Cerebellar nuclear complex (tissue), 1 donor: ENCODE data around the gene MAST4.

Source experiments
- DNase-seq, 2 experiments: peaks; one replicate each; lab custom pipeline; 2025; lab: John Stamatoyannopoulos, UW

The MAST4 gene

DNA sequence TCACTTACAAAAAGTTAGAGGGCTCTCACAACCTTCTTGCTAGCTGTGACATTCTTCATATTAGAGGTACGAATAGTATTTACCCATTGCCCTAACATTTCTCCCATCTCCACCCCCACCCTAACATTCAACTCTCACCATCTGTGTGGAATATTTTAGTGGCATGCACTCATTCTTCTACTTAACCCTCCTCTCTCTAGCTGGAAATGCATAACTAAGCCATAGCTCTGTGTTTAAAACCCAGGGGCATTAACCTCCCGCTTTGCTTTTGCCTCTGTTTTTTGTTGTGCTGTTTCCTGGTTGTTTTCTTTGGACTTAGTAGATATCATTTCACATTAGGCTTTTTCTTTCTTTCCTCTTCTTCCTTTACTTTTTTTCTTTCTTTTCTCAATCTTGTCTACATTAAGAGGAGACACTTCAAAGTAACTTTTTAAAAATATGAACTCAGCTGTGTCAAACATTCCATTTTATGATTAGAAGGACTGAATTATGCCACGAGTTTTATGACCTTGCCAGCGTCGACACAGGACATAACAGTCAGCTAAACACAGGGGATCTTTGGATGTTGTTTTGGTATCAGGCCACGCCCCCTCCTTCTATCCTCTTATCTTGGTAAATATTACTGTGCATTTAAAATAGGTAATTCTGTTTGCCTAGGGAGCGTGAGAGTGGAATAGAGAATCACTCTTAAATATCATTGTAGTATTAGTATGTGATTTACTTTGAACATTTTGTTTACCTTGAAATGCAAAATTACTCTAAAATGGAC is 364.4 kb downstream of the MAST4 start:
- no peak for DNase-seq

DNA sequence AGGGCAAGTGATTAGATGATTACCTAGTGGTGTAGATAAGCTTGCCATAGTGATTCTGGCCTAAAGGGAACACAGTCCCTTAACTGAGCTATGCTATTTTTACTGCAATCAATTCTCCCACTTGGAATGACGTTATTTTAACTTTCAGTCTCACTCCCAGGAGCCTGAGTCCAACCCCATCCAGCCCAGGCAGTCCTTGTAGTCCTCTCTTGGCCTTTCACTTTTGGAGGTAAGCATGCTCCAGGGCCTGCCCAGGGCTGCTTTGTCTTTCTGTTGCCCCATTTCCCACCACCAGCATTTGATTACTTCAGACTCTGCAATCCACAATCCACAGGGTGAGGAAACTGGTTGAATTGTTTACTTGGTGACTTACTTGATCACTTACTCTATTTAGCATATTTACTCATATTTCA is 367.4 kb downstream of the MAST4 start:
- no peak for DNase-seq

DNA sequence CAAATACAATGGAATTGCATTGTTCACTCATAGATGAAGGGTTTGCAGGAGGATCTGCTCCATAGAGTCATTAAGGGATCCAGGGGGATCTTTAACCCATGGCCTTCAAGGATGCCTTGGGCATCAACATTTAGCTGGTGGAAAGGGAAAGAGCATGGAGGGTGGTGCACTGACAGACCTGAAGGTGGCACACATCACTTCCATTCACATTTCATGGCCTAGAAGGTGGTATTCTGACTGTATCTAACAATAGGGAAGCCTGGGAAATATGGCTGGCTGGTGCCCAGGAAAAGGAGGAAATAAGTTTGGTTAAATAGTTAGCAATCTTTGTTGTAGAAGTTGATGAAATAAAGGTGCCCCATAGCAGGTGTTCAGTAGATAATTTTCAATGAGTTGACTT is 370.2 kb downstream of the MAST4 start:
- DNase-seq: no peak

DNA sequence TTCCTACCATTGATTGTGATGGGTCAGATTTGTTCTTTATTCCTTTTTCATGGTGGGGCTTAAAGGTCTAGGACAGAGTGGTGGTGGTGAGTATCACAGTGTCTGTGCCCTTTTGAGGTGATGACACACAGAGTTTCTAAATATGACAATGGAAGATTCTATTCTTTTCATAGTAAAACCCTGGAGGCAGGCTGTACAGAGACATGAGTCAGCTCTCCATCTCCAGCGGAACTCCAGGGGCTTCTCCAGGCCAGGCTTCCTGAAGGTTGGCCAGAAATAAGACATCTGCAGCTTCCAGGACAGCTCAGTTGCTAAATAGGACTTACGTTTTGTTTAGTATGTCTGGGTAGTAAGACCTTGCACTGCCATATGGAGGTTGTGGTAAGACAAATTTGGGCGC is 370.9 kb downstream of the MAST4 start:
- DNase-seq: no peak

DNA sequence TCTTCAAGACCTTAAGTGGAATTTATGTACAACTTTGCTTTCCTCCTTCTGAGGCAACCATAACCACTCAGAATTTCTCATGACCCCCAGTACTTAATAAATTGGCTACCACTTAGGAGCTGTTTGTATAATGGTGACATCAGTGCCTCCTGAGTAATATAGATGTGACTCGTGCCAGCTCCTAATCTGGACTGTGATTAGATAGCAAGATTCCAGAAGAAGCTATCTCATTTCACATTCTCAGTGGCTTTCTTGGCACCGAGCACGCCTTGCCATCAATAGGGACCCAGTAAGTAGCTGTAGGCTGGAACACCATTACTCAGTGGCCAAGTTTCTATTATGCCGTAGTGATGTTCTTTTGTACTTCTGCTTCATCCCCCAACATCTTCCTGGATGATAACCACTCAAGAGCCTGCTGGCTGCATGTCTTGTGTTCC is 371.7 kb downstream of the MAST4 start:
- no peak for DNase-seq

DNA sequence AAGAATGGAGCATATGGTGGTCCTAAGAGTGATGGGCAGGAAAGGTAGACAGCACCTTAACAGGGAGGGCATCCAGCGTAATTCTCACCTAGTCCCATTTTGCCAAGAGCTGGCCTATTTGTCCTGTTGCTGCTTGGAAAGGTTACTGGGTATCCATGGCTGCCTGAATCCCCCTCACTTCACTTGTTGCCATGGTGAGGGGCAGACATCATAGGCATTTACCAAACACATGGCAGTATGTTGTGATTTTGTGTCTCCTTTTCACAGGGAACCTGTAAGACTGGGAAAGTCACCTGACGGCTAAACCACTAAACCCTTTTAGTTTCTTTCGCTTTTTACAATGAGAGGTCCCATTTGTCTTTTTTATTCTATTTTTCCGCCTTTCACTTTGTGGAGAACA is 373.3 kb downstream of the MAST4 start:
- no peak for DNase-seq

DNA sequence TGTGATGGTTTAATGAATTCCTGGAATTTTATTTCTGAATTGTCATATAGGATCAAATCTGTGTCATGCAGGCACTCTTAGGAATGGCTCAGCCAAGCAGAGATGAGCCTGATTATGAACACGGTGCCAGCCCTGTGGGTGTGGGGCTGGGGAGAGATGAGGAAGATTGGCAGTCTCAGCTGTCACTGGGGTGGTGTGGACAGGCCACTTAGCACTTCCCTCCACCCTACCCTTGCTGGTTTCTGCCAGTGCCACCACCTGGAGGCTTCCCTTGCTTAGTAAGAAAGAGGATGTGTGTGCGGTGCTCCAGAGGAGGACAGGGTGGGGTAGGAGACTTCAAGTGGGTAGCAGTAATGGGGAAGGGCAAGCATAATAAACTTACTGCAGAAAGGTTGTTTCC is 373.8 kb downstream of the MAST4 start:
- DNase-seq: no peak

DNA sequence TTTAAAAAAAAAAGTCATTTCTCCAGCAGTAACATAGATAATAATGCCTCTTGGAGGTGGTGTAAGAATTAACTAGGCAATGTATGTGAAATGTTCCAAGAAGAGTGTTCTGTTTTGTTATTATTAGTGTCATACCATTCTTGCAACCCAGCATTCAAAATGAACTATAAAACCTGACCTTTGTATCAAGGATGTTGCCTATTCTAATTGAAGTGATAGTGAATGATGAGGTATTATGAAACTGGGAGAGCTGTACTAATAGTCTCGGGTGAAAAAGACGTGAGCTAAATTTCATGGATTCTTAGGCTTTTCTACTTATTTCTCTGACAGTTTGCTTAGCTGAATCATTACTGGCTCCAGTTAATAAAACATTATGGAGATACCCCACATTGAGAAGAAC is 375.8 kb downstream of the MAST4 start:
- no peak for DNase-seq

DNA sequence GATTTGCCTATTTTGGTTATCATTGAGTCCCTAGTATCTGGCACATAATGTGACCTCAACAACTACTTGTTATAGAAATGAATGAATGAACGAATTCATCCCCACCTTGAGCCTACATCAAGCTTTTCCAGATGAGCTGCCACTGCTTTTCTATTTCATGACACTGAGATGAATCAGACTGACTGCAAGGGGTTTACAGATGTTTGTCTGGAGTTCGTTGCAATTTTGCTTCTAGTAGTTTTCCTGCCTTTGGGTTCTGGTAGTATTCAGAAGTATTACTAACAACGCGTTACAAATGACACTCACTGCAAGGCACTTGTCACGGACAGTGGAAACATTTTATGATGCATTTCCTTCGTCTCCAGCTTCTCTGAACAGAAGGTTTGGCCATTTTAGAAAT is 378.1 kb downstream of the MAST4 start:
- no peak for DNase-seq

DNA sequence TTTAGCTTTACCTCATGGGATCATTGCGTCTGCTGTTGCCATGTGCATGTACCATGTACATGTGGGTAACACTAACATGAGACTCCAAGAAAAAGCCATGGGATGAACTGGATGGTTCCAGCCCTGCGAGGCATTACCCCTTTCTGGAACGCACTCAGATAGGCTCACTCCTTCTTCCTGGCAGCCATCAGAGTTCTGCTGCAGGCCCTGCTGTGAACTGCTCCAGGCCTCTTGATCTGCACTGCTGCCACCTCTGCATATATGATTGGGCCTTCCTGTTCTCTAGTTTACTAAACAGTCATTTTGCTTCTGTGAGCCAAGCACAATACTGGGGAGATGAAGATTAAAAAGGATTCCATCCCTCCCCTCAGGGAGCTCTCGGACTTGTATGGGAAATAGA is 379.9 kb downstream of the MAST4 start:
- DNase-seq: no peak

DNA sequence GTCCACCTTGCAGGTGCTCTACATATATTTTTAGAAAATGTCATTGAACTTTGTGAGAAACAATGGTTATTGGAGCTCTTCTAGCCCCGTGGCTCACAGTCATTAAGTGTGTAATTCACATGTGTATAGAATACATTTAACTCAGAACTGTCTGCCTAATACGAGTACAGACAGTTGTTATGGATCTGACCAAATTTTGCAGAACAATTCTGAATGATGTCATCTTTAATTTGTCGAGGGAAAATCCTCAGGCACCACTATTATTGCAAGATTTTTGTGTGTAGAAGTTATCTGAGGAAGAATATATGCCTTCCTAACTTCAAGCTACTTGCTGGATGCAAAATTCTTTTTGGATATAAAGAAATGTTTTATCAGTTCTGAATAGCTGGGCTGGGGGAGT is 383.5 kb downstream of the MAST4 start:
- no peak for DNase-seq

DNA sequence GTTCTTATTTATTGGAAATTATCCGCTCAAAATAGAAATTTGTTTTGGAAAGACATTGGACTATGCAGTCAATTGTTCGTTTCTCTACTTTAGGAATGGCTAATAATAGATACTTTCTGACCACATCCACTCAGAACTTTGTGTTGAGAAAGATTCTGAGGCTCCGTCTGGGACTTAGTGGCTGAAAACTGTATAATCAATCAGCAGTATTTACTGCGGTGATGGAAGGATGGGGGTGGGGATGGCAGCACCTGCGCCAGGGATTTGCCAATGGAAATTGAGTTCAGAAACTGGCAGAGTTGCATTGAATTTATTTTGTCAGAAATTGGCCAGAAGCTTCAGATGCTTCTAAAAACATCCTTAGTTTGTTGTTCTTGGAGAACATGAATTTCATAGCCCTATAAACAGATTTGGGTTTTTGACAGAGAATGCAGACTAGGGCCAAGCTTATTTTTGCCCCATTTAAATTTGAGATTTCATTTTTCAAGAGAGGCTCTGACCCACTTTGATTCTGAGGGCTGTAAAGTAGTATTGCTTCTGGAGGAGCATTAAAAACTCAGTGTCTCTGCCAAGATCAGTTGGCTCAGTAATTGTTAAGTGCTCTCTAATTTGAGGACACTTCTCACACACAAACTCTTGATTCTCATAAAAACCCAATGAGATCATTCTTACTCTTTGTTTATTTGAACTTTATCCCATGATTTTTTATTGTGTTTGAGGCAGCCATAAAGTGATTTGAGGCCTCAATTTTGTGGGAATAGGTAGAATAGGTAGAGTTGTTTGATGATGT is 385.3 kb downstream of the MAST4 start:
- DNase-seq: no peak

DNA sequence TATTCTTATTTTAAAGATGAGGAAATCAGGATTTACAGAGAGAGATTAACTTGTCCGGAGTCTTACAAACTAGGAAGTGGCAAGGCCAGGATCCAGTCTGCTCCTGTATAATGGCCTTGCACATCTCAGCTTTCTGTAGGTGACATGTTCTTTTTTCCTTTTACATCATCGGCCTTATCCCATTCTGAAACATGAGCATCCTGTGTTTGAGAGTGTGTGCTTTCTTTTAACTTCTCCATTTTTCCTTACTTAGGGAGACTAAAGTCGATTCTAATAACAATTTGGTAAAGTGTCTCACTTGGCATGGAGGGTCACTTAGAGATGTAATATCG is 385.8 kb downstream of the MAST4 start:
- no peak for DNase-seq

DNA sequence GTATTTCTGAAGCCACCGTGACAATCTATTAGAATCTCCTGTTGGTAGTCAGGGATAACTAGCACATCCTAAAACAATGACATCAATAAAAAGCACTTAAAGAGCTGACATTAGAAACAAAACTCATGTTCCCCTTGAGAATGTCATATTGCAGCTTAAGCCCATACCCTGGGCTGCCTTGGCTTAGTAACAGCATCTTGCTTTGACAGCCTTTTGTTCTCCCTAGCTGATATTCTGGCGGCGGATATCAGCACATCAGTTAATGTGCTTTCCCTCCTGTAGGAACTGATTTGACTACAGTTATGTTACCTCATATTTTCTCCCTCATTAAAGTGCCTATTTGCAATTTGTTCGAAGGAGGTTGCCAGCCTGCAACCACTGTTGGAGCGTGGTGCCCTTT is 386.3 kb downstream of the MAST4 start:
- no peak for DNase-seq

DNA sequence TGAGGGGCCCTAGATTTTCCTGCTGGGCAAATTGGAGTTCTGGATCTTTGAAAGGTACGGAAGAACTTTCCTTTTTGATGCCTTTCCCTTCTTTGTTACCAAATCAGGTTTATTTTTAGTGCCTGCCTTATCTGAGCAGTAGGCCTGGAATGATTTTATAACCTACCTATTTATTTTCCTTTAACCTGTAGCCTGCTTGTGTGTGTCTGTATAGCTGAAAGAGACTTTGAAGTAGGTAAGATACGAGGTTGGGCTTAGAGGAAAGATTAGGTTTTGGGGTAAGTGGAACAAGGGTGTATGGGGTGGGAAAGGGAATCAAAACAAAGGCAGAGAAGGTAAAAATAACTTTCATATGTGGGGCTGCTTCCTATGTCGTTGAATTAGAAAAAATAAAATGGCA is 389.2 kb downstream of the MAST4 start:
- DNase-seq: no peak

DNA sequence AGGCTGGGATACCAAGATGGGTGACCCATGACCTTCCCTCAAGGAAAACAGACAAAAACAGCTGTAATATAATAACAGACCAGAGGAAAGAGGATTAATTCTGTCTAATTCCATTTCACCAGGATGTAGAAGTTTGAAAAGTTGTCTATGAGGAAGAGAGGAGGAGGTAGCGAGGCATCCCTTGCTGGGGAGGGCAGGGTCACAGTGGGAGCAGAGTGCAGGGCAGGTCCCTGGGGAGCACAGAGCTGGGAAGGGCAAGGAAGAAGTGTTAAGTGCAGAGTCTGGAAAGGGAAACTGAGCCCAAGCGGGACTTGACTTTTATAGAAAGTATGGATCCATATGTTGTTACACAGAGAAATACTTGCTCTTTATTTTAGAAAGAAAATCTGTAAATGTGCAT is 389.8 kb downstream of the MAST4 start:
- DNase-seq: no peak

DNA sequence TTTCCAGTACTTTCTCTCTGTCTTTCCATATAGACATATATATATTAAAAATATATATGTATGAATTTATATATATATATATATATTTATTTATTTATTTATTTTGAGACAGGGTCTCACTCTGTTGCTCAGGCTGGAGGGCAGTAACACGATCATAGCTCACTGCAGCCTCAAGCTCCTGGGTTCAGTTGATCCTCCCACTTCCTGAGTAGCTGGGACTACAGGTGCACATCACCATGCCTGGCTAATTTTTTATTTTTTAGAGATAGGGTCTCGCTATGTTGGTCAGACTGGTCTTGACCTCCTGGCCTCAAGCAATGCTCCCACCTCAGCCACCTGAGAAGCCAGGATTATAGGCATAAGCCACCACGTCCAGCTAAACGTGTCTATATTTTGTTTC is 390.3 kb downstream of the MAST4 start:
- no peak for DNase-seq

DNA sequence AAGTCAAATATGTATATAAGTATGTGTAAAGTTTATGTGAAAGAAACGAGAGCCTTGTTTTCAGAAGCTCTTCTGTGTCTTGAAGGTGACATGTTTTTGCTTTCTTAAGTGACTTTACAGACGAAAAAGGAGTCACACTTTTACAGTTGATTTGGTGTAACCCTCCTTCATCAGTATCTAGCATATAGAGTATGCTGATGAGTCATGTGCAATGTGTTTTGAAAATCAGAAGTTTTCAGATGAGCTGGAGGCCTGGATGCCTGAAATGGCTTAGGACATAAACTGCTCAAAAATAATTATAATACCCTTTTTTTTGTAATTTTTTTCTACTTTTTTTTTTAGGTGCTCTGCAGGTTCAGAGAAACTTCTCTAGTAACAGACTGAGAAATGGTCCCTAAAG is 390.9 kb downstream of the MAST4 start:
- DNase-seq: no peak

DNA sequence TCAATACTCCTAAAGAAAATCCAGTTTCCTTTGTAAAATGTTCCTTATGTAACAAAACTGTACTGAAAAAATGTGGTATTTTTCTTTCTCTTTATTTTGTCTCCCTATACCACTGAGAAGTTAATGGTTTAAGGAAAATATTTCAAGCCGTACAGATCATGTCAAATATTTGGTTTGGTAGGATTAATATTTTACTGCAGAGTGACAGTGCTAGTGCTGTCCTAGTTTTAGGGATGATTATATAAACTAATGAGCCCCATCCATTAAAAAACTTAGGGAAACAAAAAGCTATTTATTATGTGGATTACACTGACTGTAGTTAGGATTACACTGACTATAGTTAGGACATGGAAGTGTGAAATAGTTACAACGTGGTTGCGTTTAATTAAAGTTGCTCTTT is 391.3 kb downstream of the MAST4 start:
- DNase-seq: no peak

DNA sequence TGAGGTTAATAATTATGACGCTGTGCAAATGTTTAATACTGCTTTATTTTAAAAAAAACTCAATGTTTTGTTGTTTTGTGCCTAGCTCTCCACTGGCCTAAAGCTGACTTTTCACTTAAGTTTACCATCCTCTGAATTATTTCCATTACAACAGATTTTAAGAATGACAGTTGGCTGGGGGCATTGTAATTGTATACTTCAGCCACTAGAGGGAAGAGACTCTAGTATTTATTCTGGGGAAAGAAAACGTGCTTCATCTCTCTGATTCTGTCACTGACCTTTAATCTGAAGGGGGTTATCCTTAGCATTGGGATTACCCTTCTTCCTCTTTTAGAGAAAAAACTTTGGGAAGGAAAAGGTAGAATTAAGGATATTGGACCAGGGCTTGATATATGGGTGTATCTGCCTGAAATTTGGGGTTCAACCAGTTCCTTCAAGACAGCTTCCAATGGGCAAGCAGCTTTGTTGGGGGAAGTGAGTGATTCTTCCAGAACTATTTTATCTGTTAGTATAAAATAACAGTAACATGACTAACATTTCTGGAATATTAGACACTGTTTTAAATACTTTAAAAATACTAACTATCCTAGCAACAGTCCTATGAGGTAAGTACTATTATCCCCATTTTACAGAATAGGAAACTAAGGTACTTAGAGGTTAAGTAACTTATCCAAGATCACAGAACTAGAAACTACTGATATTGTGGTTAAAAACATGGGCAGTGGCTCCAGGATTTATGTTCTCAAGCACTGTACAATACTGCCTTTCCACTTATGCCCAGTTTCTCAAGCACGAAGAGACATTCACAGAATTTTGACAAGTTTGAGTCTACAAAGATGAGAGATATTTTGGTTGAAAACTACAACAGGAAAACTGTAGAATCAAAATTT is 392.0 kb downstream of the MAST4 start:
- DNase-seq: no peak

DNA sequence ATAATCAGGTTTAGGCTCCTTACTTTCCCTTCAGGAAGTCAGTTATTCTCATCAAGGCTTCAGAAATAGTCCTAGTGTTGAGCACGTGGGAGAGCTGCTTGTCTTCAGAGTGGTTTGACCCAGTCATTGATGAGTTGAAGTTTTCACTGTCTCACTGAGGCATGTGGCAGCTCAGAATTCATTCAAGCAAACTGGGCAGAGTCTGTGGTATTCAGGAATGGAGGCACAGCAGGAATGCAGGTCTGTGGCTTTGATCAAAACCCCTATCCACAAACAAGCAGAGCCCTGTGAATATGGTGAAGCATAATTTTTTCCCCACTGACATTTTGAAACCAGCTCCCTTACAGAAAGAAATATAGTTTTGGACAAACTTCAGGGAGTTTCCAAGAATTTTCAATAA is 393.1 kb downstream of the MAST4 start:
- no peak for DNase-seq

DNA sequence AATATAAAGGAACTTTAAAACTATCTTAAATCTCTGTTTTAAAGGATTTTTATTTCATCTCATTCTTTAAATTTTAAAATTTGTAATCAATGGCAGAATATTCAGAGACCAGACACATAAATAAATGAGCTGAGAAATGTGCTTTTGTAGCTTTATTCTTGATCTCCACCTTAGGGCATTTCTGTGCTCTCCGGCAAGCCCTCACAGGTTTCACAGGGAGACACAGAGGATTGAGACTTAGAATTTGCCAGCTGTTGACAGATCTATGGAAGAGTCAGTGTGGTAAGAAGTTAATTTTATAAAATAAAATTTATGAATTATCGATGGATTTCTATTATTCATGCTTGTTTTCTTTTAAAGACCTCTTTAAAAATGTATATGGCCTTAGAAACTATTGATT is 393.6 kb downstream of the MAST4 start:
- DNase-seq: no peak

DNA sequence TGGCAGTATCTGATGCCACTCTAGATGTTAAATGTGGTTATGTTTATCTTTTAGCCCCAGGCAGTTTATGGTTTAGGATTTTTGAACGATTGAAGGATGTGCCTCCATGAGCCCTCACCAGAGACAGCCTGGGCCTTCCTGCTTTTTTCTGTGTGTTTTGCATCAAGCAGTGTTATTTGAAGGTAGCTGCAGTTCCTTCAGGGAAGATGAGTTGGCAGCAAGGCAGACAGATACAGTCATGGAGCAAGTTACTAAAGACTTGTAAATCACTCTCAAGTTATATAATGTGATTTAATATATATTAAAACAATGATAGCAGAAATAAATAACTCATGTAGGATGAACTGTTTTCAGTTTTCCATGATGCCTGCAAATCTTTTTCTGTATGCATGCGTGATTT is 395.6 kb downstream of the MAST4 start:
- DNase-seq: no peak
